ENCODE results near the gene ATP8B4. TPM values are rescaled to one million over a fixed set of nuclear protein-coding genes. Genes with fewer than 3 reads are reported as not detected.

The ATP8B4 gene
- total and polyA plus RNA-seq, 10 of the 15 experiments (the other 5 are each of a cell fraction or from before 2014, with no cell fraction given): 0.02 to 0.94 (median 0.19) TPM

DNA sequence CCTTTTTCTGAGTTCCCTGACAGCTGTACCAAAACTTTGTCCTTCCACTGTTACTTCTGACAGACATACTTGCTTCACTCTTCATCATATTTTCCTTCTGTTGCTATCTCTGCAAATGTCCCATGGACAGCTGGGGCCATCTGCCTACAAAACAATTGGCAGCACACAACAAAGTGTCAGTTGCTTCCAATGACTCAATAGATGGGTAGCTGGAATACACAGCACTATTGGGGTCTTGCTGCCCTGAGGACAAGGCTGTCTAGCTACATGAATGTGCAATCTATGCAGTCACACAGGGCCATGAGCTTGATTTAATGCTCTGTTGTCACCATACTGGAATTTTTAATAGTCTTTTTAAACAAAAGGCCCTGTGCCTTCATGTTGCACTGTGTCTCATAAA lies 305.4 kb downstream of the ATP8B4 start:
- H3K79me2 ChIP-seq (ENCODE audit: control insufficient read depth, insufficient read depth, low read length): no peaks in the 10 kb centered on the region
- no peaks in the 10 kb centered on the region for H4K20me1 ChIP-seq (ENCODE audit: control insufficient read depth, insufficient read depth)
- in situ Hi-C loops (cut with MboI): no loop called here
- SMC1A ChIA-PET (ENCODE audit: uncharacterized antibody, unreplicated experiment): no interaction called here
- intact Hi-C loops (cut with micrococcal nuclease; ENCODE audit: unreplicated experiment): no loop called here
- H2AFZ ChIP-seq (ENCODE audit: control insufficient read depth, low read depth, low read length): no peak overlapping the region
- BruUV-seq (replicated peaks): no TSS peak
- H3K36me3 ChIP-seq (ENCODE audit: control insufficient read depth in 2 of 2, insufficient read depth in 2 of 2, low read length in 1 of 2): no peaks in the 10 kb centered on the region
- H3K4me1 ChIP-seq (ENCODE audit: control insufficient read depth, insufficient read depth, low read length): no peaks in the 10 kb centered on the region
- no peaks in the 10 kb centered on the region for H3K9me3 ChIP-seq (replicated peaks; ENCODE audit: control insufficient read depth, insufficient read depth, low read length)
- no peak overlapping the region for H3K4me2 ChIP-seq (ENCODE audit: control insufficient read depth, insufficient read depth)
- H3K4me3 ChIP-seq: no peak overlapping the region
- DNase-seq (ENCODE audit: low read depth, low spot score): no peak
- CTCF ChIA-PET: no interaction called here
- RAD21 ChIA-PET (ENCODE audit: unreplicated experiment): no interaction called here
- no peak overlapping the region for H3K9ac ChIP-seq (ENCODE audit: control insufficient read depth, insufficient read depth, low read length)
- no peaks in the 10 kb centered on the region for H3K27me3 ChIP-seq (replicated peaks in 1 of 2; ENCODE audit: control insufficient read depth in 2 of 2, insufficient read depth in 2 of 2, low read length in 1 of 2)
- no peak for ATAC-seq
- POLR2A ChIA-PET: no interaction called here
- no peak for FAIRE-seq
- TF ChIP-seq MYB (IDR thresholded peaks at IDR 0.05; ENCODE audit: borderline replicate concordance, low read depth, low read length) (no peak), TARDBP (IDR thresholded peaks at IDR 0.05; ENCODE audit: borderline replicate concordance) (no peak), ETV6 (conservative IDR thresholded peaks at IDR 0.05 in 1 of 2, IDR thresholded peaks at IDR 0.05 in 1 of 2; ENCODE audit: borderline replicate concordance in 1 of 2, low read depth in 1 of 2) (no peak), STAT1 (conservative IDR thresholded peaks at IDR 0.05) (no peak), CBFB (IDR thresholded peaks at IDR 0.05; ENCODE audit: low read depth) (no peak), SRF (IDR thresholded peaks at IDR 0.05; ENCODE audit: low read depth in 2 of 2, low read length in 2 of 2) (no peak), ZNF384 (IDR thresholded peaks at IDR 0.05; ENCODE audit: borderline replicate concordance, low read depth, low read length) (no peak), HDAC2 (IDR thresholded peaks at IDR 0.05) (no peak), ZNF622 (IDR thresholded peaks at IDR 0.05) (no peak), SMARCA5 (IDR thresholded peaks at IDR 0.05) (no peak), CBX5 (IDR thresholded peaks at IDR 0.05; ENCODE audit: low read depth) (no peak), EGR1 (IDR thresholded peaks at IDR 0.05; ENCODE audit: borderline replicate concordance in 1 of 2, low read depth in 2 of 2, low read length in 2 of 2) (no peak), IRF4 (IDR thresholded peaks at IDR 0.05; ENCODE audit: low read depth, low read length) (no peak), YY1 (IDR thresholded peaks at IDR 0.05; ENCODE audit: low read depth, low read length) (no peak)
- TF ChIP-seq, protein P1, sequence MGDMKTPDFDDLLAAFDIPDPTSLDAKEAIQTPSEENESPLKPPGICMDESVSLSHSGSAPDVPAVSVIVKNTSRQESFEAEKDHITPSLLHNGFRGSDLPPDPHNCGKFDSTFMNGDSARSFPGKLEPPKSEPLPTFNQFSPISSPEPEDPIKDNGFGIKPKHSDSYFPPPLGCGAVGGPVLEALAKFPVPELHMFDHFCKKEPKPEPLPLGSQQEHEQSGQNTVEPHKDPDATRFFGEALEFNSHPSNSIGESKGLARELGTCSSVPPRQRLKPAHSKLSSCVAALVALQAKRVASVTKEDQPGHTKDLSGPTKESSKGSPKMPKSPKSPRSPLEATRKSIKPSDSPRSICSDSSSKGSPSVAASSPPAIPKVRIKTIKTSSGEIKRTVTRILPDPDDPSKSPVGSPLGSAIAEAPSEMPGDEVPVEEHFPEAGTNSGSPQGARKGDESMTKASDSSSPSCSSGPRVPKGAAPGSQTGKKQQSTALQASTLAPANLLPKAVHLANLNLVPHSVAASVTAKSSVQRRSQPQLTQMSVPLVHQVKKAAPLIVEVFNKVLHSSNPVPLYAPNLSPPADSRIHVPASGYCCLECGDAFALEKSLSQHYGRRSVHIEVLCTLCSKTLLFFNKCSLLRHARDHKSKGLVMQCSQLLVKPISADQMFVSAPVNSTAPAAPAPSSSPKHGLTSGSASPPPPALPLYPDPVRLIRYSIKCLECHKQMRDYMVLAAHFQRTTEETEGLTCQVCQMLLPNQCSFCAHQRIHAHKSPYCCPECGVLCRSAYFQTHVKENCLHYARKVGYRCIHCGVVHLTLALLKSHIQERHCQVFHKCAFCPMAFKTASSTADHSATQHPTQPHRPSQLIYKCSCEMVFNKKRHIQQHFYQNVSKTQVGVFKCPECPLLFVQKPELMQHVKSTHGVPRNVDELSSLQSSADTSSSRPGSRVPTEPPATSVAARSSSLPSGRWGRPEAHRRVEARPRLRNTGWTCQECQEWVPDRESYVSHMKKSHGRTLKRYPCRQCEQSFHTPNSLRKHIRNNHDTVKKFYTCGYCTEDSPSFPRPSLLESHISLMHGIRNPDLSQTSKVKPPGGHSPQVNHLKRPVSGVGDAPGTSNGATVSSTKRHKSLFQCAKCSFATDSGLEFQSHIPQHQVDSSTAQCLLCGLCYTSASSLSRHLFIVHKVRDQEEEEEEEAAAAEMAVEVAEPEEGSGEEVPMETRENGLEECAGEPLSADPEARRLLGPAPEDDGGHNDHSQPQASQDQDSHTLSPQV (IDR thresholded peaks at IDR 0.05): no peak
- TF ChIP-seq, protein P2, sequence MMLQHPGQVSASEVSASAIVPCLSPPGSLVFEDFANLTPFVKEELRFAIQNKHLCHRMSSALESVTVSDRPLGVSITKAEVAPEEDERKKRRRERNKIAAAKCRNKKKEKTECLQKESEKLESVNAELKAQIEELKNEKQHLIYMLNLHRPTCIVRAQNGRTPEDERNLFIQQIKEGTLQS (IDR thresholded peaks at IDR 0.05; ENCODE audit: borderline replicate concordance, extremely low read depth, low read depth, low read length): no peak
- TF ChIP-seq, protein P3, sequence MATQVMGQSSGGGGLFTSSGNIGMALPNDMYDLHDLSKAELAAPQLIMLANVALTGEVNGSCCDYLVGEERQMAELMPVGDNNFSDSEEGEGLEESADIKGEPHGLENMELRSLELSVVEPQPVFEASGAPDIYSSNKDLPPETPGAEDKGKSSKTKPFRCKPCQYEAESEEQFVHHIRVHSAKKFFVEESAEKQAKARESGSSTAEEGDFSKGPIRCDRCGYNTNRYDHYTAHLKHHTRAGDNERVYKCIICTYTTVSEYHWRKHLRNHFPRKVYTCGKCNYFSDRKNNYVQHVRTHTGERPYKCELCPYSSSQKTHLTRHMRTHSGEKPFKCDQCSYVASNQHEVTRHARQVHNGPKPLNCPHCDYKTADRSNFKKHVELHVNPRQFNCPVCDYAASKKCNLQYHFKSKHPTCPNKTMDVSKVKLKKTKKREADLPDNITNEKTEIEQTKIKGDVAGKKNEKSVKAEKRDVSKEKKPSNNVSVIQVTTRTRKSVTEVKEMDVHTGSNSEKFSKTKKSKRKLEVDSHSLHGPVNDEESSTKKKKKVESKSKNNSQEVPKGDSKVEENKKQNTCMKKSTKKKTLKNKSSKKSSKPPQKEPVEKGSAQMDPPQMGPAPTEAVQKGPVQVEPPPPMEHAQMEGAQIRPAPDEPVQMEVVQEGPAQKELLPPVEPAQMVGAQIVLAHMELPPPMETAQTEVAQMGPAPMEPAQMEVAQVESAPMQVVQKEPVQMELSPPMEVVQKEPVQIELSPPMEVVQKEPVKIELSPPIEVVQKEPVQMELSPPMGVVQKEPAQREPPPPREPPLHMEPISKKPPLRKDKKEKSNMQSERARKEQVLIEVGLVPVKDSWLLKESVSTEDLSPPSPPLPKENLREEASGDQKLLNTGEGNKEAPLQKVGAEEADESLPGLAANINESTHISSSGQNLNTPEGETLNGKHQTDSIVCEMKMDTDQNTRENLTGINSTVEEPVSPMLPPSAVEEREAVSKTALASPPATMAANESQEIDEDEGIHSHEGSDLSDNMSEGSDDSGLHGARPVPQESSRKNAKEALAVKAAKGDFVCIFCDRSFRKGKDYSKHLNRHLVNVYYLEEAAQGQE (IDR thresholded peaks at IDR 0.05; ENCODE audit: low read depth, low read length): no peak
- no peak overlapping the region for H3K27ac ChIP-seq (ENCODE audit: control insufficient read depth, insufficient read depth)

Measured in GM12878 (cell line).